Measurements from ENCODE around the gene IRGQ. TPM values are rescaled to one million over a fixed set of nuclear protein-coding genes. Genes with fewer than 3 reads are reported as not detected.

The IRGQ gene
- total RNA-seq, 1 experiment from 2014 or later, result 24.1 TPM

DNA sequence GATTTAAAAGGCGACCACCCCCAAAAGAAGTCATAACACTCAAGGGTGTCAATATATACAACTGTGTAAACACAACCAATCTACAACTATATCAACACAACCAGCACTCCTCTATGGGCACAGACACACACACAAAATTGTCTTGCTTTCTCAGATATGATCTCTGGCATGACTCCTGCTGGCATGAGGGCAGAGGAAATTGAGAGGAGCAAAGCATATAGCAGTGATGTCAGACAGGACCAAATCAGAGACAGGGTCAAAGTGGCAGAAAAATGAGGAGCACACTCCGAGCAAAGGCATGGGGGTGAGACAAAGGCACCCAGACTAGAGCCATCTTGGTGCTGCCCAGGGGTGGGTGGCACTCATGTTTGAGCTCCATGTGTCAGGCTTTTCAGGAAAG lies 9.6 kb downstream of the IRGQ start:
- Histone ChIP-seq H3K23me2 (ENCODE audit: insufficient read length, low read depth, low read length, poor library complexity, severe bottlenecking) (no peaks in the 10 kb centered on the region), H3K4ac (ENCODE audit: low read depth, low read length) (no peak overlapping the region), H4K91ac (ENCODE audit: insufficient read length, low read depth, low read length) (no peak overlapping the region), H3K79me2 (ENCODE audit: insufficient read depth, low read length) (no peaks in the 10 kb centered on the region), H3K9ac (ENCODE audit: extremely low read depth, insufficient read length, low read length) (no peak overlapping the region), H2BK12ac (ENCODE audit: insufficient read length, low read depth, low read length) (no peak overlapping the region), H3K27me3 (ENCODE audit: insufficient read depth, low read length) (no peaks in the 10 kb centered on the region), H2BK120ac (ENCODE audit: low read depth, low read length, poor library complexity, severe bottlenecking) (no peak overlapping the region), H3K4me2 (ENCODE audit: insufficient read depth, insufficient read length, low read length) (no peak overlapping the region), H3K79me1 (ENCODE audit: insufficient read depth, low read depth, low read length, poor library complexity, severe bottlenecking) (no peaks in the 10 kb centered on the region), H4K5ac (ENCODE audit: insufficient read length, low read depth, low read length) (no peak overlapping the region), H3K18ac (ENCODE audit: insufficient read length, low read depth, low read length) (no peak overlapping the region), H4K20me1 (ENCODE audit: control insufficient read depth, insufficient read depth, insufficient read length) (no peaks in the 10 kb centered on the region), H2AK5ac (ENCODE audit: insufficient read length, low read length) (no peak overlapping the region), H2BK20ac (ENCODE audit: low read depth, low read length, poor library complexity, severe bottlenecking) (no peak overlapping the region), H2AFZ (ENCODE audit: low read length) (no peak overlapping the region), H3K4me1 (ENCODE audit: insufficient read depth, low read length) (no peaks in the 10 kb centered on the region), H3K23ac (ENCODE audit: insufficient read length, low read depth, low read length) (no peak overlapping the region), H2BK5ac (ENCODE audit: insufficient read length, low read length) (no peak overlapping the region), H3K9me3 (ENCODE audit: control insufficient read depth, low read depth, low read length) (no peaks in the 10 kb centered on the region), H2BK15ac (ENCODE audit: low read depth, low read length) (no peak overlapping the region), H3T11ph (ENCODE audit: low read length) (no peak overlapping the region), H3K14ac (ENCODE audit: insufficient read depth, low read length) (no peak overlapping the region), H3K27ac (ENCODE audit: insufficient read length, low read depth, low read length) (no peak overlapping the region), H4K8ac (replicated peaks; ENCODE audit: insufficient read length, low read depth, low read length) (no peak overlapping the region), H3K56ac (ENCODE audit: insufficient read length, low read depth, low read length) (no peak overlapping the region)
- H3K4me3 Mint-ChIP-seq, result no peak overlapping the region
- H3K27ac Mint-ChIP-seq, result no peak overlapping the region
- DNase-seq, result no peak
- H3K4me1 Mint-ChIP-seq, result peaks cover 2 to 7% of the 10 kb centered on the region in 2 experiments
- H3K9me3 Mint-ChIP-seq, result no peaks in the 10 kb centered on the region
- H3K27me3 Mint-ChIP-seq (ENCODE audit: low read depth), result no peaks in the 10 kb centered on the region
- TF ChIP-seq, protein P1, sequence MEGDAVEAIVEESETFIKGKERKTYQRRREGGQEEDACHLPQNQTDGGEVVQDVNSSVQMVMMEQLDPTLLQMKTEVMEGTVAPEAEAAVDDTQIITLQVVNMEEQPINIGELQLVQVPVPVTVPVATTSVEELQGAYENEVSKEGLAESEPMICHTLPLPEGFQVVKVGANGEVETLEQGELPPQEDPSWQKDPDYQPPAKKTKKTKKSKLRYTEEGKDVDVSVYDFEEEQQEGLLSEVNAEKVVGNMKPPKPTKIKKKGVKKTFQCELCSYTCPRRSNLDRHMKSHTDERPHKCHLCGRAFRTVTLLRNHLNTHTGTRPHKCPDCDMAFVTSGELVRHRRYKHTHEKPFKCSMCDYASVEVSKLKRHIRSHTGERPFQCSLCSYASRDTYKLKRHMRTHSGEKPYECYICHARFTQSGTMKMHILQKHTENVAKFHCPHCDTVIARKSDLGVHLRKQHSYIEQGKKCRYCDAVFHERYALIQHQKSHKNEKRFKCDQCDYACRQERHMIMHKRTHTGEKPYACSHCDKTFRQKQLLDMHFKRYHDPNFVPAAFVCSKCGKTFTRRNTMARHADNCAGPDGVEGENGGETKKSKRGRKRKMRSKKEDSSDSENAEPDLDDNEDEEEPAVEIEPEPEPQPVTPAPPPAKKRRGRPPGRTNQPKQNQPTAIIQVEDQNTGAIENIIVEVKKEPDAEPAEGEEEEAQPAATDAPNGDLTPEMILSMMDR (conservative IDR thresholded peaks at IDR 0.05), result no peak
- WGBS (ENCODE audit: extremely low coverage, insufficient read length, low lambda C conversion rate), result no CpG with 5 or more reads among the region's 2 CpGs
- peaks cover 6 to 36% (median 25%) of the 10 kb centered on the region in 3 experiments; a peak in 6 of 7 replicates for H3K36me3 Mint-ChIP-seq (ENCODE audit: insufficient read depth in 1 of 3, low read depth in 3 of 3)
